Left lobe of liver (tissue), 2 donors: Measurements from ENCODE around the gene INCENP. TPM values are rescaled to one million over a fixed set of nuclear protein-coding genes. Genes with fewer than 3 reads are reported as not detected.
"Not testable (repeated sequence)": the region's sequence is repeated elsewhere in the genome, so short reads cannot be mapped to it uniquely, and the experiment has no call there.

Experiments
- ATAC-seq: fragments of 200-7000 bp; cut with Tn5 transposase; one replicate; pipeline ENCODE4 v1.9.1; 2020; ENCODE audit warnings: mild to moderate bottlenecking, moderate library complexity
- DNase-seq: peaks from one replicate; pipeline ENCODE4 v3.0.0-alpha.2; 2020; ENCODE audit warnings: low spot score
- total RNA-seq: library from RNA; stranded (reverse); gene quantifications from one replicate; pipeline ENCODE4 v1.2.1, GENCODE V29; 2021
- donor health status: DM: no; HTN: no; CAD: no; lungs with moderate emphysema.
- donor health status: DM: no; HTN: yes; CAD: no.

INCENP gene
- total RNA-seq, 1 donor from 2014 or later: 7.3 TPM

- no peak for DNase-seq
- ATAC-seq: no peak
Measured at GRCh38 chr11:62166371-62166770, 42.6 kb downstream of the INCENP start.

- DNase-seq: peak; percentile 74
- ATAC-seq: peak; percentile 77
Measured at GRCh38 chr11:62169448-62169847, 45.6 kb downstream of the INCENP start.

- ATAC-seq: no peak
- no peak for DNase-seq
Measured at GRCh38 chr11:62169935-62170334, 46.1 kb downstream of the INCENP start.

- peak; percentile 68 for DNase-seq
- peak; percentile 91 for ATAC-seq
Measured at GRCh38 chr11:62171261-62171723, 47.5 kb downstream of the INCENP start.

- ATAC-seq (no peak), DNase-seq (no peak)
Measured at GRCh38 chr11:62172294-62172693, 48.5 kb downstream of the INCENP start.

- ATAC-seq (no peak), DNase-seq (no peak)
Measured at GRCh38 chr11:62176766-62177165, 53.0 kb downstream of the INCENP start.

- ATAC-seq (no peak), DNase-seq (no peak)
Measured at GRCh38 chr11:62179995-62180394, 56.2 kb downstream of the INCENP start.

- ATAC-seq (no peak), DNase-seq (no peak)
Measured at GRCh38 chr11:62181097-62181496, 57.3 kb downstream of the INCENP start.

GRCh38 chr11:62182147-62182891 lies 58.5 kb downstream of the INCENP start:
- no peak for DNase-seq
- ATAC-seq: no peak

- ATAC-seq (no peak), DNase-seq (no peak)
Measured at GRCh38 chr11:62186195-62186594, 62.4 kb downstream of the INCENP start.

- no peak for ATAC-seq
Measured at GRCh38 chr11:62190011-62190410, 66.2 kb downstream of the INCENP start, which contains the start of gene SCGB1D1. Gene SCGB1D1 (plus strand): TSS chr11:62190216. CDS start chr11:62190285, 69 bp downstream.

GRCh38 chr11:62193952-62194351 lies 70.1 kb downstream of the INCENP start:
- no peak for DNase-seq

More at GRCh38 chr11:62190011-62190410, 66.2 kb downstream of the INCENP start, which contains the start of gene SCGB1D1:
- no peak for DNase-seq

GRCh38 chr11:62195010-62195409 lies 71.2 kb downstream of the INCENP start:
- not testable (repeated sequence) for DNase-seq, ATAC-seq

More at GRCh38 chr11:62193952-62194351, 70.1 kb downstream of the INCENP start:
- ATAC-seq: no peak

GRCh38 chr11:62195945-62196344 lies 72.1 kb downstream of the INCENP start:
- DNase-seq (no peak), ATAC-seq (no peak)

GRCh38 chr11:62197400-62197799 lies 73.6 kb downstream of the INCENP start:
- not testable (repeated sequence) for ATAC-seq, DNase-seq

- DNase-seq: no peak
- ATAC-seq: no peak
Measured at GRCh38 chr11:62201376-62201775, 77.6 kb downstream of the INCENP start.

Other genes starting within 250 kb of the INCENP start
- 15.0 TPM for gene FADS3, start 232.5 kb upstream of the INCENP start, total RNA-seq
- gene RAB3IL1, start 206.4 kb upstream of the INCENP start, total RNA-seq: 4.0 TPM
- gene BEST1, start 173.7 kb upstream of the INCENP start, total RNA-seq: 0.63 TPM
- gene FTH1, start 156.4 kb upstream of the INCENP start, total RNA-seq: 938 TPM
- gene SCGB1D1, start 66.2 kb downstream of the INCENP start, total RNA-seq: not detected
- gene SCGB2A1, start 84.7 kb downstream of the INCENP start, total RNA-seq: not detected
- gene SCGB1D2, start 118.2 kb downstream of the INCENP start, total RNA-seq: not detected
- gene SCGB2A2, start 146.1 kb downstream of the INCENP start, total RNA-seq: not detected
- gene SCGB1D4, start 175.1 kb downstream of the INCENP start, total RNA-seq: not detected
- 5.6 TPM for gene ASRGL1, start 213.4 kb downstream of the INCENP start, total RNA-seq